Muscle layer of colon (tissue), 2 donors: ENCODE results near the gene DIRAS1.
"Not testable (repeated sequence)": the region's sequence is repeated elsewhere in the genome, so short reads cannot be mapped to it uniquely, and the experiment has no call there.

ENCODE experiments used
- H3K27ac ChIP-seq: one replicate; pipeline ENCODE4 v1.7.0; 2013; ENCODE audit warnings: low read depth, mild to moderate bottlenecking, low read length, moderate library complexity
- H3K27me3 ChIP-seq, 2 donors: one replicate each; pipeline ENCODE4 v1.7.0; 2013; ENCODE audit warnings: low read length in 2 of 2, mild to moderate bottlenecking in 2 of 2; ENCODE audit not compliant: insufficient read depth in 2 of 2, control insufficient read depth in 1 of 2
- H3K36me3 ChIP-seq: one replicate; pipeline ENCODE4 v1.7.0; 2013; ENCODE audit warnings: mild to moderate bottlenecking, low read length; ENCODE audit not compliant: insufficient read depth
- H3K4me1 ChIP-seq: one replicate; pipeline ENCODE4 v1.7.0; 2013; ENCODE audit warnings: mild to moderate bottlenecking, low read length; ENCODE audit not compliant: insufficient read depth
- H3K4me3 ChIP-seq, 2 donors: one replicate each; pipeline ENCODE4 v1.7.0; 2013; ENCODE audit warnings: low read length in 2 of 2, low read depth in 1 of 2, mild to moderate bottlenecking in 1 of 2, moderate library complexity in 1 of 2
- H3K9ac ChIP-seq: one replicate; pipeline ENCODE4 v1.7.0; 2013; ENCODE audit warnings: low read length
- H3K9me3 ChIP-seq: one replicate; pipeline ENCODE4 v1.7.0; 2013; ENCODE audit warnings: mild to moderate bottlenecking, low read length
- donor health status: abdominal sarcoma.
- donor health status: Adenocarcinoma of cecum.

DIRAS1 gene

DNA sequence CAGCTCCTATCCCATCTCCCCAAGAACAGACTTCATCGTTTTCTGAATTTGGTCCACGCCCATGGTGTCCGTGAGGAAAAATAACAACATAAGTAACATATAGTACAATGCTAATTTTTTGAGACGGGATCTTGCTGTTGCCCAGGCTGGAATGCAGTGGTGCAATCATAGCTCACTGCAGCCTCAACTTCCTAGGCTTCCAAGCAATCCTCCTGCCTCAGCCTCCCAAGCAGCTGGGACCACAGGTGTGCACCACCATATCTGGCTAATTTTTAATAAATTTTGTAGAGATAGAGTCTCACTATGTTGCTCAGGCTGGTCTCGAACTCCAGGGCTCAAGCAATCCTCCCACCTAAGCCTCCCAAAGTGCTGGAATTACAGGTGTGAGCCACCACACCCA is 42.2 kb downstream of the DIRAS1 start:
- H3K36me3 ChIP-seq, H3K4me1 ChIP-seq, H3K27ac ChIP-seq, H3K27me3 ChIP-seq, H3K4me3 ChIP-seq, H3K9ac ChIP-seq, H3K9me3 ChIP-seq: not testable (repeated sequence)

DNA sequence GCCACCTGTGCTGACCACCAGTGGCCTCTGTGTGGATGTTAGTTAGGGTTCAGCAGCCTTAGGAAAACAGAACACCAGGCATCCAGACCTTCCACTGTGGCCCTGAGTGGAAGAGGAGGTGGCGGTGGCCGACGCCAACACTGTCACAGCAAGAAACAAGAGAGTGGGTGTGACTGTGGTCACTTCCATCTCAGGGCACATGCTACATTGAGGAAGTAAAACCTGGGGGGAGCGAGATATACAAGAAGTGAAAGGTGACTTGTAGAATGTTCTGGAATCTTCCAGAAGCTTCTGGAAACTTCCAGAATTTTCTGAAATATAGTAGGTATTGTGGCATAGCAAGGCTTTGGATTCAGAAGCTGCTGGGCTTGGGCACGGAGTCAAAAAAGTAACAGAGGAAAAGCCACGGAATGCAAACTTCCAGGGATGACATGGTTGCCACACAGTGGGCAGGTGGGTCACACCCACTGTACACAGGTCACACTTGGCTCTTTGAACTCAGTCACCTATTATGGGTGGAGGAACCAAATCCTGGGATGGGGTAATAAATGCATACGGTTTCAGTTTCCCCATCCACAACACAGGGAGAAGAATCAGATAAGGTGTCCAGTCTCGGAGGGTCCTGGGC is 43.0 kb downstream of the DIRAS1 start:
- H3K4me1 ChIP-seq, result peaks cover 9% of the 10 kb centered on the region
- no peak overlapping the region for H3K4me3 ChIP-seq
- H3K9me3 ChIP-seq, result no peaks in the 10 kb centered on the region
- H3K36me3 ChIP-seq, result no peaks in the 10 kb centered on the region
- no peak overlapping the region for H3K9ac ChIP-seq
- H3K27me3 ChIP-seq, result no peaks in the 10 kb centered on the region
- no peak overlapping the region for H3K27ac ChIP-seq

DNA sequence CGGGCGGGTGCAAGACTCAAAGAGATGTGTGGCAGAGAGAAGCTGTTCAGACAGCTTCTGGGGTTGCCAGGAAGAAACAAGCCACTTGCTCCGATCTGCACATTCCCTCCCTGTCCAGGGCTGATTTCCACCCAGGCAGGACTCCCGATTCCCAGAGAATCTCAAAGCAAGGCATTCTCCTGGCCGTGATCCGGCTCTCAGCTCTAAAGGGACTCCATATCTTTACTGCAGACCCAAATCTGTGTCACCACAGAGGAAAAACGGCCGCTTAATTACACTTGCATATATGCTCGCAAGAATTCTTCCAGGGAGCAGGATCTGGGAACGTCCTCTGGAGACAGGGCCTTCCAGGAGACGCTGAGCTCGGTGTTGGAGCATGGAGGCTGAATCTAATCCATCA is 44.3 kb downstream of the DIRAS1 start:
- Histone ChIP-seq H3K4me1 (peaks cover 9% of the 10 kb centered on the region), H3K9ac (no peak overlapping the region), H3K36me3 (no peaks in the 10 kb centered on the region), H3K4me3 (no peak overlapping the region), H3K27me3 (no peaks in the 10 kb centered on the region), H3K9me3 (no peaks in the 10 kb centered on the region), H3K27ac (no peak overlapping the region)

DNA sequence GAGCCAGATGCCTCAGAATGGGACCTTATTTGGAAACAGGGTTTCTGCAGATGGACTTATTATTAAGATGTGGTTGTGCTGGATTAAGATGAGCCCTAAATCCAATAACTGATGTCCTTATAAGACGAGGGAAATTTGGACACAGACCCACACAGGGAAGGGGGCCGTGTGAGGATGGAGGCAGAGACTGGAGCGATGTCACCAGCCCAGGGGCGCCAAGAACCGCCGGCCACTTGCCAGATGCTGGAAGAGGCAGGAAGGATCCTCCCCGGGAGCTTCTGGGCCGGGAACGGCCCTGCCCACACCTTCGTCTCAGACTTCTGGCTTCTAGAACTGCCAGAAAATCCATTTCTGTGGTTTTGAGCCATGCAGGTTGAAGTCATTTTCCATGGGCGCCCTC is 45.3 kb downstream of the DIRAS1 start:
- Histone ChIP-seq H3K27ac (no peak overlapping the region), H3K9ac (no peak overlapping the region), H3K4me1 (peaks cover 9% of the 10 kb centered on the region), H3K36me3 (no peaks in the 10 kb centered on the region), H3K4me3 (no peak overlapping the region), H3K27me3 (no peaks in the 10 kb centered on the region), H3K9me3 (no peaks in the 10 kb centered on the region)

DNA sequence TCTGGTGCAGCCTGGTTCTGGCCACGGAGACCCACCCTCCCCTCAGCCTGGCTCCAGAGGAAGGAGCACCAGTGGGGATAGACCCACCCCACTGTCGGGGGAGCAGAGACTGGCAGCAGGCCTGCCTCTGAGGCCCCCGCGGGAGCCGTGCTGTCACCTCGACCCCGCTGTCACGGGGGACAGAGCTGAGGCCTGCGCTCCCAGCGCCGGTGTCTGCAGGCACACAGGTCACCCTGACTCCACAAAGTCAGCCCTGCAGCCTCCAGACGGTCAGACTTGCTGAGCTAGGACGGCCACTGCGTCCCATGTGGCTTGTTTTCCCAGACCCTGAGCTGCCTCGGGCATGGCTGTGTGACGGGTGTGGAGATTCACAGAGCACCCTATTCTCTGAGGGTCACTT is 51.0 kb downstream of the DIRAS1 start:
- Histone ChIP-seq H3K9me3 (no peaks in the 10 kb centered on the region), H3K27ac (no peak overlapping the region), H3K9ac (no peak overlapping the region), H3K4me1 (peaks cover 5% of the 10 kb centered on the region), H3K36me3 (no peaks in the 10 kb centered on the region), H3K4me3 (no peak overlapping the region), H3K27me3 (no peaks in the 10 kb centered on the region)

DNA sequence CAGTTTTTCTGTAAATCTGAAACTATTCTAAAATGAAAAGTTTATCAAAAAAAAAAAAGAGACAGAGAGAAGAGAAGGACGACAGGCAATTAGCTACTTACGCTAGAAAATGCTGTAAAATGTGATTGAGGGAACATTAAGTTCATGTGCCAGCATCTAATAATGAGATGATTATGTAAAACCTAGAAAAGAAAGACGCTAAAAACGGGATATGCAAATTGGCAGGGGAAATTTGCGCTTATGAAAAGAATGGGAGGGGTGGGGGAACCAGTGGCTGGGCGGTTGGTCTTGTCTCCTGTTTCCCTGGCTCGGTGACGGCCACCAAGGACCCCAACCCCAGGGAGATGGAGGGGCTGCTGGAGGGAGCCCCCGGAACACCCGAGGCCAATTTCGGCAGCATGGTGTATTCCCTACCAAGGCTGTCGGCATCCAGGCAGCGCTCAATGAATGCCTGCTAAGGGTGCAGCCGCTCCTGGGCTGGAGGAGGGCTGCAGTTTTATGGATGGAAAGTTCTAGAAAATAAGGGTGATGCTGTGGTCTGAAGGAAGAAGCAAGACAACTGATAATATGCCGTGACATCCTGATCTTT is 52.9 kb downstream of the DIRAS1 start:
- no peaks in the 10 kb centered on the region for H3K4me1 ChIP-seq
- H3K4me3 ChIP-seq, result no peak overlapping the region
- no peaks in the 10 kb centered on the region for H3K36me3 ChIP-seq
- H3K9me3 ChIP-seq, result no peaks in the 10 kb centered on the region
- H3K27ac ChIP-seq, result no peak overlapping the region
- no peaks in the 10 kb centered on the region for H3K27me3 ChIP-seq
- H3K9ac ChIP-seq, result no peak overlapping the region

DNA sequence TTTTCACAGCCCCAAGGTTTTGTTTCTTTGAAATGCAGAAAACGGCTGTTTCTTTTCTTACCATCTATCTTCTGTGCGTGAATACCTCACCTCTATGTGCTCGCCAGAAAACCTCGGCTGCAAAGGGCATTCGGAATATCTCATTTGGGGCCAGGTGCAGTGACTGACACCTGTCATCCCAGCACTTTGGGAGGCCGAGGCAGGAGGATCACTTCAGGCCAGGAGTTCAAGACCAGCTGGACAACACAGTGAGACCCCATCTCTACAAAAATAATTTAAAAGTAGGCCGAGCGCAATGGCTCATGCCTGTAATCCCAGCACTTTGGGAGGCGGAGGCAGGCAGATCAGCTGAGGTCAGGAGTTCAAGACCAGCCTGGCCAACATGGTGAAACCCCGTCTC is 53.8 kb downstream of the DIRAS1 start:
- not testable (repeated sequence) for H3K27ac ChIP-seq, H3K4me1 ChIP-seq, H3K27me3 ChIP-seq, H3K4me3 ChIP-seq, H3K9ac ChIP-seq, H3K36me3 ChIP-seq, H3K9me3 ChIP-seq

DNA sequence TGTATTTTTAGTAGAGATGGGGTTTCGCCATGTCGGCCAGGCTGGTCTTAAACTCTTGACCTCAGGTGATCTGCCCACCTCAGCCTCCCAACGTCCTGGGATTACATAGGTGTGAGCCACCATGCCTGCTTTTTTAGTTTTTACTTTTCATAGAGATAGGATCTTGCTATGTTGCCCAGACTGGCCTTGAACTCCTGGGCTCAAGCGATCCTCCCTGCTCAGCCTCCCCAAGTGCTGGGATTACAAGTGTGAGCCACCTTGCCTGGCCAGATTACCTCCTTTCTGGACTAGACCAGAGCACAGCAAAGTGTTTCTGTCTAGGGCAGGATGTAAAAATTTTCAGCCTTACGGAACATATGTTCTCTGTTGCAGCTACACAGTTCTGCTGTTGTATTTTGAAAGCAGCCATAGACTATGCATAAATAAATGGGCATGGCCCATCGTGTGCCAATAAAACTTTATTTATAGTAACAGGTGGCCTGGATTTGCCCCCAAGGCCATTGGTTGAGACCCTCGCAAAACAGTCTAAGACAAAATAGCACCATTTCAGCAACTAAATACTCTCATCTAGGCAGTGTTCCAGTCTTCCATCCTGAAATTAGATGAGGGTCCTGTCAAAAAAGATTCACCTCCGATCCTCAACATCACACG is 54.7 kb downstream of the DIRAS1 start:
- no peaks in the 10 kb centered on the region for H3K9me3 ChIP-seq
- no peak overlapping the region for H3K4me3 ChIP-seq
- no peak overlapping the region for H3K27ac ChIP-seq
- H3K27me3 ChIP-seq, result no peaks in the 10 kb centered on the region
- no peak overlapping the region for H3K9ac ChIP-seq
- no peaks in the 10 kb centered on the region for H3K36me3 ChIP-seq
- no peaks in the 10 kb centered on the region for H3K4me1 ChIP-seq

DNA sequence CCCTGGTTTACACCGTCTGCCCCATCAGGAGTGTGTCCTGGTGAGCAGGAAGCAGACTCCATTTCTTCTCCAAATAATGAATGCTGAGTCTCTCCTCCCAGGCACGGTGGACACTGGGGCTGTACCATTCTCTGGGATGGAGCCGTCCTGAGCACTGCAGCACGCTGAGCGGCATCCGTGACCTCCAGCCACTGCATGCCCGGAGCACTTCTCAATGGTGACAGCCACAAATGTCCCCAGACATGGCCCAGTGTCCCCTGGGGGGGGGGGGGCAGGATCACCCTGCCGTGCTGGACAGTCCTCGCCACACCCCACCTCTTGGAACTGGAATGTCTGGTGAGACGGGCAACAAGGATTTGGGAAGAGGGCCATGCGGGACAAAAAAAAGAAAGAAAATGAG is 56.1 kb downstream of the DIRAS1 start:
- Histone ChIP-seq H3K27ac (no peak overlapping the region), H3K9me3 (no peaks in the 10 kb centered on the region), H3K27me3 (no peaks in the 10 kb centered on the region), H3K36me3 (no peaks in the 10 kb centered on the region), H3K4me3 (no peak overlapping the region), H3K9ac (no peak overlapping the region), H3K4me1 (no peaks in the 10 kb centered on the region)
